Measurements from ENCODE around the gene DAPK1. TPM values are rescaled to one million over a fixed set of nuclear protein-coding genes. Genes with fewer than 3 reads are reported as not detected.

The DAPK1 gene
- total and polyA plus RNA-seq, 10 of the 15 experiments (the other 5 are each of a cell fraction or from before 2014, with no cell fraction given): 8.2 to 94.7 (median 51.6) TPM

DNA sequence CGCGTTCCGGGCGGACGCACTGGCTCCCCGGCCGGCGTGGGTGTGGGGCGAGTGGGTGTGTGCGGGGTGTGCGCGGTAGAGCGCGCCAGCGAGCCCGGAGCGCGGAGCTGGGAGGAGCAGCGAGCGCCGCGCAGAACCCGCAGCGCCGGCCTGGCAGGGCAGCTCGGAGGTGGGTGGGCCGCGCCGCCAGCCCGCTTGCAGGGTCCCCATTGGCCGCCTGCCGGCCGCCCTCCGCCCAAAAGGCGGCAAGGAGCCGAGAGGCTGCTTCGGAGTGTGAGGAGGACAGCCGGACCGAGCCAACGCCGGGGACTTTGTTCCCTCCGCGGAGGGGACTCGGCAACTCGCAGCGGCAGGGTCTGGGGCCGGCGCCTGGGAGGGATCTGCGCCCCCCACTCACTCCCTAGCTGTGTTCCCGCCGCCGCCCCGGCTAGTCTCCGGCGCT, at the start of gene DAPK1 (continued):
- TF ChIP-seq CTCF (IDR thresholded peaks at IDR 0.05 in 2 of 3, conservative IDR thresholded peaks at IDR 0.05 in 1 of 3; ENCODE audit: control insufficient read depth in 2 of 3, extremely low read depth in 1 of 3, insufficient read depth in 1 of 3, low read depth in 3 of 3, low read length in 3 of 3): peak in 2 of 3 experiments; percentile 34 to 39; a peak in 2 of 6 replicates
- TF ChIP-seq, protein P1, sequence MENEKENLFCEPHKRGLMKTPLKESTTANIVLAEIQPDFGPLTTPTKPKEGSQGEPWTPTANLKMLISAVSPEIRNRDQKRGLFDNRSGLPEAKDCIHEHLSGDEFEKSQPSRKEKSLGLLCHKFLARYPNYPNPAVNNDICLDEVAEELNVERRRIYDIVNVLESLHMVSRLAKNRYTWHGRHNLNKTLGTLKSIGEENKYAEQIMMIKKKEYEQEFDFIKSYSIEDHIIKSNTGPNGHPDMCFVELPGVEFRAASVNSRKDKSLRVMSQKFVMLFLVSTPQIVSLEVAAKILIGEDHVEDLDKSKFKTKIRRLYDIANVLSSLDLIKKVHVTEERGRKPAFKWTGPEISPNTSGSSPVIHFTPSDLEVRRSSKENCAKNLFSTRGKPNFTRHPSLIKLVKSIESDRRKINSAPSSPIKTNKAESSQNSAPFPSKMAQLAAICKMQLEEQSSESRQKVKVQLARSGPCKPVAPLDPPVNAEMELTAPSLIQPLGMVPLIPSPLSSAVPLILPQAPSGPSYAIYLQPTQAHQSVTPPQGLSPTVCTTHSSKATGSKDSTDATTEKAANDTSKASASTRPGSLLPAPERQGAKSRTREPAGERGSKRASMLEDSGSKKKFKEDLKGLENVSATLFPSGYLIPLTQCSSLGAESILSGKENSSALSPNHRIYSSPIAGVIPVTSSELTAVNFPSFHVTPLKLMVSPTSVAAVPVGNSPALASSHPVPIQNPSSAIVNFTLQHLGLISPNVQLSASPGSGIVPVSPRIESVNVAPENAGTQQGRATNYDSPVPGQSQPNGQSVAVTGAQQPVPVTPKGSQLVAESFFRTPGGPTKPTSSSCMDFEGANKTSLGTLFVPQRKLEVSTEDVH (IDR thresholded peaks at IDR 0.05; ENCODE audit: low read depth, partially characterized antibody): no peak
- TF ChIP-seq STAT3 (IDR thresholded peaks at IDR 0.05; ENCODE audit: low read depth, low read length): no peak
- TF ChIP-seq E4F1 (IDR thresholded peaks at IDR 0.05; ENCODE audit: borderline replicate concordance, partially characterized antibody): no peak
- TF ChIP-seq LARP7 (IDR thresholded peaks at IDR 0.05): peak; percentile 67; the same call in 1 of the 2 replicates
- TF ChIP-seq IKZF1 (conservative IDR thresholded peaks at IDR 0.05): peak; percentile 76
- TF ChIP-seq CREM (IDR thresholded peaks at IDR 0.05; ENCODE audit: low read depth): no peak
- TF ChIP-seq, protein P2, sequence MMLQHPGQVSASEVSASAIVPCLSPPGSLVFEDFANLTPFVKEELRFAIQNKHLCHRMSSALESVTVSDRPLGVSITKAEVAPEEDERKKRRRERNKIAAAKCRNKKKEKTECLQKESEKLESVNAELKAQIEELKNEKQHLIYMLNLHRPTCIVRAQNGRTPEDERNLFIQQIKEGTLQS (IDR thresholded peaks at IDR 0.05; ENCODE audit: borderline replicate concordance, extremely low read depth, low read depth, low read length): no peak
- TF ChIP-seq, protein P3, sequence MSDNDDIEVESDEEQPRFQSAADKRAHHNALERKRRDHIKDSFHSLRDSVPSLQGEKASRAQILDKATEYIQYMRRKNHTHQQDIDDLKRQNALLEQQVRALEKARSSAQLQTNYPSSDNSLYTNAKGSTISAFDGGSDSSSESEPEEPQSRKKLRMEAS (IDR thresholded peaks at IDR 0.05; ENCODE audit: low read depth, low read length): peak; percentile 53; the same call in 1 of the 2 replicates
- TF ChIP-seq HDAC6 (IDR thresholded peaks at IDR 0.05; ENCODE audit: unreplicated experiment): no peak
- no peak for TF ChIP-seq EZH2 (IDR thresholded peaks at IDR 0.05; ENCODE audit: borderline replicate concordance, control insufficient read depth, low read depth, low read length)
- TF ChIP-seq, protein P4, sequence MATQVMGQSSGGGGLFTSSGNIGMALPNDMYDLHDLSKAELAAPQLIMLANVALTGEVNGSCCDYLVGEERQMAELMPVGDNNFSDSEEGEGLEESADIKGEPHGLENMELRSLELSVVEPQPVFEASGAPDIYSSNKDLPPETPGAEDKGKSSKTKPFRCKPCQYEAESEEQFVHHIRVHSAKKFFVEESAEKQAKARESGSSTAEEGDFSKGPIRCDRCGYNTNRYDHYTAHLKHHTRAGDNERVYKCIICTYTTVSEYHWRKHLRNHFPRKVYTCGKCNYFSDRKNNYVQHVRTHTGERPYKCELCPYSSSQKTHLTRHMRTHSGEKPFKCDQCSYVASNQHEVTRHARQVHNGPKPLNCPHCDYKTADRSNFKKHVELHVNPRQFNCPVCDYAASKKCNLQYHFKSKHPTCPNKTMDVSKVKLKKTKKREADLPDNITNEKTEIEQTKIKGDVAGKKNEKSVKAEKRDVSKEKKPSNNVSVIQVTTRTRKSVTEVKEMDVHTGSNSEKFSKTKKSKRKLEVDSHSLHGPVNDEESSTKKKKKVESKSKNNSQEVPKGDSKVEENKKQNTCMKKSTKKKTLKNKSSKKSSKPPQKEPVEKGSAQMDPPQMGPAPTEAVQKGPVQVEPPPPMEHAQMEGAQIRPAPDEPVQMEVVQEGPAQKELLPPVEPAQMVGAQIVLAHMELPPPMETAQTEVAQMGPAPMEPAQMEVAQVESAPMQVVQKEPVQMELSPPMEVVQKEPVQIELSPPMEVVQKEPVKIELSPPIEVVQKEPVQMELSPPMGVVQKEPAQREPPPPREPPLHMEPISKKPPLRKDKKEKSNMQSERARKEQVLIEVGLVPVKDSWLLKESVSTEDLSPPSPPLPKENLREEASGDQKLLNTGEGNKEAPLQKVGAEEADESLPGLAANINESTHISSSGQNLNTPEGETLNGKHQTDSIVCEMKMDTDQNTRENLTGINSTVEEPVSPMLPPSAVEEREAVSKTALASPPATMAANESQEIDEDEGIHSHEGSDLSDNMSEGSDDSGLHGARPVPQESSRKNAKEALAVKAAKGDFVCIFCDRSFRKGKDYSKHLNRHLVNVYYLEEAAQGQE (IDR thresholded peaks at IDR 0.05; ENCODE audit: low read depth, low read length): no peak
- no peak for TF ChIP-seq NFYA (IDR thresholded peaks at IDR 0.05; ENCODE audit: borderline replicate concordance, low read depth, low read length)
- TF ChIP-seq, protein P5, sequence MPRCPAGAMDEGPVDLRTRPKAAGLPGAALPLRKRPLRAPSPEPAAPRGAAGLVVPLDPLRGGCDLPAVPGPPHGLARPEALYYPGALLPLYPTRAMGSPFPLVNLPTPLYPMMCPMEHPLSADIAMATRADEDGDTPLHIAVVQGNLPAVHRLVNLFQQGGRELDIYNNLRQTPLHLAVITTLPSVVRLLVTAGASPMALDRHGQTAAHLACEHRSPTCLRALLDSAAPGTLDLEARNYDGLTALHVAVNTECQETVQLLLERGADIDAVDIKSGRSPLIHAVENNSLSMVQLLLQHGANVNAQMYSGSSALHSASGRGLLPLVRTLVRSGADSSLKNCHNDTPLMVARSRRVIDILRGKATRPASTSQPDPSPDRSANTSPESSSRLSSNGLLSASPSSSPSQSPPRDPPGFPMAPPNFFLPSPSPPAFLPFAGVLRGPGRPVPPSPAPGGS (IDR thresholded peaks at IDR 0.05; ENCODE audit: borderline replicate concordance, insufficient read depth, low read depth, low read length, poor library complexity, severe bottlenecking): peak; percentile 25
- TF ChIP-seq MYB (IDR thresholded peaks at IDR 0.05; ENCODE audit: borderline replicate concordance, low read depth, low read length): no peak
